HG02870 (cell line): ENCODE results near the gene SORBS2.

Experiments used
- ATAC-seq: cut with Tn5 transposase; IDR thresholded peaks from one replicate; pipeline ENCODE4 v1.9.1; 2021; ENCODE audit warnings: mild to moderate bottlenecking, moderate library complexity; ENCODE audit not compliant: unreplicated experiment

Gene SORBS2

DNA sequence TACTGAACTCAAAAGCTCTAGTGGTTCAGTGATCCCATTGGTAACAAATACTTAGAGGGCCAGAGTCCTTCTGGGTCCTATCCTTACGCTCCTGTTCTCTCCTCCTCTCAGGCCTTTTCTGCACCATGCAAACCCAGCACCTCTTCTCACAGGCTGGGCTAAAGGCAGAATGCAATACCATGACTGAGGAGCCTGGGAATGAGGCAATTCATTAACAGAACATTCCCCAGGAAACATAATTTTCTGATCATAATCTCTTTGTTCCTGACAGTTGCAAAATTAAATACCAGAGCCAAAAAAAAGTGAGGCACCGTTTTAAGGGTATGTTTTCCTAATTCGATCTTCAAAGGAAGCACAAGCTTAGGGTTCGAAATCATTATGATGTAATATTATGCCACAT is 9.0 kb downstream of the SORBS2 start:
- ATAC-seq = no peak

DNA sequence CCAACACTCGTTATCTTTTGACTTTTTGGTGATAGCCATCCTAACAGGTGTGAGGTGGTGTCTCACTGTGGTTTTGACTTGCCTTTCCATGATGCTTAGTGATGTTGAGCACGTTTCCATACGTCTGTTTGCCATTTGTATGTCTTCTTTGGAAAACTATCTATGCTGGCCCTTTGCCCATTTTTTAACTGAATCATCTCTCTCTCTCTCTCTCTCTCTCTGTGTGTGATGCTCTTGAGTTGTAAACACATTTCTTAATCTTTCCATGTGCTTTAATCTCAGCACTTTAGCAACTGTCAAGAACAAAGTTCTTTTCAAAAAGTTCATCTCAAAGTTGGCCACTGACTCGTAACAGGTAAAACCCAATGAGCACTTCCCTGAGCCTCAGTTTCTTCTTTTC is 10.5 kb downstream of the SORBS2 start:
- ATAC-seq = no peak

DNA sequence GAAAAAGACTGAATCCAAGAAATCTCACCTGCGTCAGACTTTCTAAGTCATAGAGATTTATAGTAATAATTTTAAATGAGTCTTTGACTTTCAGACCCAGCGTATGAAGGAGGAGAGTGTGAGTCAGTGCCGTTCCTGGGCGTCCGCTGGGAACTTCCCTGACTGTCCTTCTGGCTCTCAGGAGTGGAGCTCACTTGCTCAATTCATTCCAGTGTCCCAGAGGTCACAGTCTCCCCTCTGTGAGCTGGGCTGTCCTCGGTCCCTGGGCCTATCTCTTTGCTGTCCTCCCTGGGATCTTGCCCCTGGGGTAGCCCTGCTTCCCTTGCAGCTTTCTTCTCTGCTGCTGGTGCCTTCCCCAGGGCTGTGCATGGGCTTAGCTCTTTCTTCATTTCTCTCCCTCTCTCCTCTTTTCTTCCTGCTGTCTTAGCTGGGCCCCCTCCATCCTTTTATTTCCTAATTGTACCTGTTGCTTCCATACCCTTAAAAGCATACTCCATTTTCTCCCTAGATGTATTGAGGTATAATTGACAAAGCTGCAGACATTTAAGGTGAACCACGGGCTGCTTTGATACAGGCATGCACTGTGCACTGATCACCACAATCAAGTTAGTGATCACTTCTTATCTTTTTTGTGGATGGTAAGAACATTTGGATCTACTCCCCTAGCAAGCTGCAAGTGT is 11.6 kb downstream of the SORBS2 start:
- no peak for ATAC-seq

DNA sequence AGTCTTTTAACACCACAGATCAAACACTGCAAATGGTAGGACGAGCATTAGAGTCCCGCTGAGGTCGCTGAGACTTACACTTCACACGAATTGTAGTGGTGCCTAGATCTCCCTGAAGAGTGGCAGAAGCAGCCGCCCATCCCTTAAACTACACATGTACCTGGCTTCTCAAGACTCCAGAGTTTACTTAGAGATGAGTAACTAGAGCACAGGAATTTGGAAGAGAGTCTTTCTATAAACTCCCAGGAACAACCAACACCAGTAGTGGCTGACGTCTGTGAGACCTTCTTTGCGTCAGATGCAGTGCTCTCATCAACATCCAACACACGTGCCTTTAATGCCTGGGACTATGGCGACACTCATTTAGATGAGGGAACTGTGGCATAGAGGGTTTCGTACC is 12.6 kb downstream of the SORBS2 start:
- ATAC-seq = no peak

DNA sequence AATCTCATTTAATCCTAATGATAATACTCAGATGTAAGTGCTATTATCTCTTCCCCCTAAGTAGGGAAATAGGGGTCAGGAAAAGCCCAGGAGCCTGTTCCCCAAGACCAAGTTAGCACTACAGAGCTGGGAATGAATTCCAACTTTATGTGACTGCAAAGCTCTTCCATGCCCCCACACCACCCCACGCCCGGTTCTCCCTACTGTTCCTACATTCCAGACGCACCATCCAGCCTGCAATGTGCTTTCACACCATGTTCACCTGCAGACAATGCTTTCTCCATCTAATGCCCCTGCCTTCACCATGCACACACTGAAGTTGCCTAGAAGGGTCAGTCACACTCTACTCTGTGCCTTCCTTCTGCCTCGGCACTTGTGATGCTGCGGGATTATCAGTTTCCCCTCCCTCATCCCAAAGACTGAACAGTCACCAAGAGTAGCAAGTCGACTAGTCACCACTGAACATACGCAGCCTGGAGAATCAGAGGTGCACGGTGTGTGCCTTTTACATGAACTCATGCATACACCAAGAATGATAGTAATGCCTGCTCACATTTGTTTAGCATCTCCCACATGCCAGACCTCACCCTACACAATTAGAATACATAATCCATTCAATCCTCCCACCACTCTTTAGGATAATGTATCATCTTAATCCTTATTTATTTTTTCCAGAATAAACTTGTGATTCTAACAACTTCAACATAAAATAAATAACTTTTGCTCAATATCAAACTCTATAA is 14.2 kb downstream of the SORBS2 start:
- ATAC-seq = no peak

DNA sequence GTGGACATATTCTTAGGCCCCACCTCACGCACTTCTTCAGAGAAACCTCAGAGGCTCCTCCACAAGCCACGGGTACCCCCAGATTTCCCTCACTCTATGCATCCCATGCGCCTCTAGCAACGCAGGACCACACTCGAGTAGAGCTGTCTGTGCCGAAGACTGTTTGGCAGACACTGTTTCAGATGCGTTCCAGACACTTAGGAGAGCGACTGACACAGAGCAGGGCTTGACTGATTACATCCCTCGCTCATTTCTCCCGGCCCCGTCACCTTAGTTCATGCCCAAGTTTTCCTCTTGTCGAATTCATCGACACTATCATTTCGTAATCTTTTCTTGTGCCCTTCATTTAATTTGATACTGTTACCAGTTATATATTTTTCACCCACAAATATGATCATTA is 15.0 kb downstream of the SORBS2 start:
- no peak for ATAC-seq

DNA sequence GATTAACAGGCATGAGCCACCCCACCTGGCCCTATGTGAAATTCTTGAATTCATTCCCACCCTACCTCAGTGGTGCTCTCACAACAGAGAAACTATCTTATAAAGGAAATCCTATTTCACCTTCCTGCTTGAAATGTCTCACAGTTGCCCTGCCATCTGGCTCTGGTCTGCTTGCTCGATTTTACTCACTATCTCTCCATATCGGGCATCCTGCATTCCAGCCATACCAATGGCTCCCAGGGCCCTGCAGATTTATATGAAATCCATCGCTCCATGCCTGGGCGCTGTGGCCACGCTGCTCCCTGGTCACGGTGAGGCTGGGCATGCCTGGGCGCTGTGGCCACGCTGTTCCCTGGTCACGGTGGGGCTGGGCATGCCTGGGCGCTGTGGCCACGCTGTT is 15.8 kb downstream of the SORBS2 start:
- ATAC-seq = no peak

DNA sequence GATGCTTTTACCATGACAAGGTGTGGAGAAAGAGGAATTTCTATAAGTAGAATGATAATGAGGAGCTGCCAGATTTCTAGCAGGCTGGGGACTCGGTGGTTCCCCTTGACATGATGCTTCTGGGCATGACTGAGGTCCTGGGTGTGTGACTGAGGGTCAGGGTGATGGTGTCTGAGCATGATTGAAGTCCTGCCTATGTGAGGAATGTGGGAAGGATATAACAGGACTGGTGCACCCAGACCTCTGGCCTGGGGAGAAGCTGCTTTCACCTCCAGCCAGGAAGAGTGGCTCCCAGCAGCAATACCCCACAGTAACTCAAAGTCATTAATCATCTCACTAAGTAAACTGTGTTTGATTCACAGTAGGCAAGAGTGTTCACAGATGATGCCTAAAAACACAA is 17.4 kb downstream of the SORBS2 start:
- ATAC-seq = no peak

DNA sequence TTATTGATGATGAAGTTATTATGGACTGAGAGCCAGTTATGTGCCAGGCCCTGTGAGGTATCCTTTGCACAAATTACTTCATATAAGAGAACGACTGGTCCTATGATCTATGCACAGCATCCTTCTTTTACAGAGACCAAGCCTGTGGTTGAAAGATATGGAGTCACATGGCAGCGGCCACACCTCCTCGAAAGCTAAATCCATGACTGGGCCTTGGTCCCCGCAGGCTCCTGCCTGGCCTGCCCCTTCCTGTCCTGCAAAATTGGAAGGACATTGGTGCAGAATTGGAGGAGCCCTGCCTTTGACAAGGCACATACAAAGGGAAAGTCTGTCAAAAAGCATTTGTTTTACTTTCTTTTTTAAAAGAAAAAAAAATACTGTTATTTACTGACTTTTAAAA is 18.3 kb downstream of the SORBS2 start:
- ATAC-seq = no peak

DNA sequence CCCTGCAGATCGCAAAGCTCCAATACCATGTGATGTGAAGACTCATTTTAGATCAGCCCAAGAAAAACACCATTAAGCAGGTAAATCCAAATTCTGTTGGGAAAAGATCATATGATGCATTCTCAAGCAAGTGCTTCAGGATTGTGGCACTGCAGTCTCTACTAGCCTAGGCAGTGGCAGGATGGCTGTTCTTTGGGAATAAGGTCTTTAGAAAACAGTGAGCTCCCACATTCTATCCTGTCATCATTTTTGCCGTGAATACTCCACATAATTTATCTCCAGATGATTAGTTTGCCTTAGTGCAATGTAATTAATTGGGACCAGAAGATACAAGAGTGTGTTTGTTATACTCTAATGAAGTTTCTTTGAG is 18.9 kb downstream of the SORBS2 start:
- no peak for ATAC-seq

DNA sequence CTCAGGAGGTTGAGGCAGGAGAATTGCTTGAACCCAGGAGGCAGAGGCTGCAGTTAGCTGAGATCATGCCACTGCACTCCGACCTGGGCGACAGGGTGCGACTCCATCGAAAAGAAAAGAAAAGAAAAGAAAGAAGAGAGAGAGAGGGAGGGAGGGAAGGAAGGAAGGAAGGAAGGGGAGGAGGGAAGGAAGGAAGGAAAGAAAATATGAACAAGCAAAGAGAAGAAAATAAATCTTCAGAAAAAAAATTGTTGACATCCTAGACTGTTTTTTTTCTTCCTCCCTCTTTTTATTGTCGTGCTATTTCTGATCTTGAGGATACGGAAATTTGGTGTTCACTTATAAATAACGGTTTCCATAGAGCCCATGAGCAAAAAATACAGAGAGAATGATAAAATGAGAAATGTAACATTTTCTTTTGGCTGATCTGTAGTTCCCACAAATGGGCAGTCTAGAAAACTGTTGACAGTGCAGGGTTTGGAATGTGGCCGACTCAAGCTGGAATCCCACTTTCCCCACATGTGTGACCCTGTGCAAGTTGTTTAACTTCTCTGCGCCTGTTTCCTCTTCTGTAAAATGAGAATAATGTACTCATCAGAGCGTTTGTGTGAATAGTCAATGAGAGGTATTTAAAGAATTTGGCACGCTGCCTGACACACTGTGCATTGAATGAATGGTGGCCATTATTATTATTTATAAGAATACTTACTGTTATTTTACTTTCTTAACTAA is 19.4 kb downstream of the SORBS2 start:
- ATAC-seq = no peak

DNA sequence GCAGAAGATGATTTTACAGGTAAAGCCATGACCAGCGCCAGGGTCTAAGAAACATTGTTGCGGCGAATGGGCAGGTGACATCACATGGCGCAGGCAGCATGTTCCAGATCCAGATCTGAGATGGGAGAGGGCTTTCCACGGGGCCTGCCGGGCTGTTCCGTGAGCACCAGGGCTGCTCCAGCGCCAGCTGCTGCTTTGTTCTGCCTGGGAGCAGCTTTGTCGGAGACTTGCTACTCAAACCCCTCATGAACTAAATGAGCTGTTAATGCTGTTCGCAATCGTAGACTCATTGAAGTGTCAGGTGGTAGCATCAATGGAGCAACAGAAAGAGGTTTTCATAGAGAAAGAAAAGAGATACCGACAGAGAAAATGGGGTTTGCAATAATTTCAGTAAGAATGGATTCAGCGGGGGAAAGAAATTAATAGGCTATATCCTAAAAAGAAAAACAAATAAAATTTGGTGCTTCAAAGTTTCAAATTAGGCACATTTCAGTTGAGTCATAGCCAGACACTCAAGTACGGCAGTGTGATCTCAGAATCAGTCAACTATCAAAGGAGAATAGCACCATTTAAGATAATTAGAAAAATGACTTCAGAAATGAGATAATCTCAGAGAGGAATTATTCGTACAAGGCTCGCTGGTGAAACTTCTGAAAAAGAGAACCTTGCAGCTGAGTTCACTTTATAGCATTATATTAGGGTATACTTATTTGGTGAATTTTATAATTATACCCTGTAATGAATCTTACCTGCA is 23.9 kb downstream of the SORBS2 start:
- ATAC-seq = no peak

DNA sequence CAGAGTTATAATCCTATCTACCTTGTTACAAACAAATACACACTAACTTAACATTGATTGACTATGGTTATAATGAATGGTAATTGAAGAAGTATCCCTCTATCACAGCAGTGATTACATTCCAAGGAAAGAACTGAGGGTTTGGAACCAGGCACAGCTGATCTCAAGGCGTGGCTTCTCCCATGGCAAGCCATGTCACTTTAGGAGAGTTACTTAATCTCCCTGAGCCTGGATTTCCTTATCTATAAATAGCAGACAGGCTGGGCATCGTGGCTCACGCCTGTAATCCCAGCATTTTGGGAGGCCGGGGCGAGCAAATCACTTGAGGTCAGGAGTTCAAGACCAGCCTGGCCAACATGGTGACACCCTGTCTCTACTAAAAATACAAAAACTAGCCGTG is 25.6 kb downstream of the SORBS2 start:
- ATAC-seq = no peak

DNA sequence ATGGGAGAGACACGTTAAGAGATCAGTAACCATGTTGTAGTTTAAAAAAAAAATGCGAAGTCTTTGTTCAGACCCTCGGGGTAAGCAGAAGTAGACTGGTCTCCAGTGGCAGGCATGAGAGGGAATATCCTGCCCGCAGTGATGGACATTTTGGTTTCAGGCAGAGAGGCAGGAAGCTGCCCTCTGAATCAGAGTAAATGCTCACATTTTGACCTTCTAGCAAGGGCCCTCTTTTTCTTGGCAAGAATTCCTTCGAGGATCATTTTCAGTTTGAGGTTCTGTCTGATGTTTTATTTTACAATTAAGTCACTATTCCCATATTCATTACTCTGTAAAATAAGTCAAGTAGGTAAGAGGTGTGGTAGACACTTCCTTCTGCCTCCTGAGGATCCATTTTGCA is 28.4 kb downstream of the SORBS2 start:
- ATAC-seq = no peak

DNA sequence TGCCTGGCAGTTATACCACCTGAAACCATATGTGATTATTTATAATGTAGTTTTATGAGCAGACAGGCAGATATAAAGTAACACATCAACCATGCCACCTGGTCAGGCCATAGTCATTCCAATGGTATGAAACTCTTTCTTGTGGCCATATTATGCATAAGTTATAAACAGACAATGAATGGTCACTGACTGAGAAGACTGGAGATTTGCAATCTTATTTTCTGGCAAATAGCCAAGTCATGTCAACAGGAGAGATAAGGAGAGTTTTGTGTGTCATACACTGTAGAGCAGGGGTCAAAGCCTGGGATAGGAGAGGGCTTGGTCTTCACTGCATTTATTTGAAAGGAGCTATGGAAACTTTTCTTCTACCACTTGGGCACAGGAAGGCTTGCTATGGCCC is 29.5 kb downstream of the SORBS2 start:
- no peak for ATAC-seq

DNA sequence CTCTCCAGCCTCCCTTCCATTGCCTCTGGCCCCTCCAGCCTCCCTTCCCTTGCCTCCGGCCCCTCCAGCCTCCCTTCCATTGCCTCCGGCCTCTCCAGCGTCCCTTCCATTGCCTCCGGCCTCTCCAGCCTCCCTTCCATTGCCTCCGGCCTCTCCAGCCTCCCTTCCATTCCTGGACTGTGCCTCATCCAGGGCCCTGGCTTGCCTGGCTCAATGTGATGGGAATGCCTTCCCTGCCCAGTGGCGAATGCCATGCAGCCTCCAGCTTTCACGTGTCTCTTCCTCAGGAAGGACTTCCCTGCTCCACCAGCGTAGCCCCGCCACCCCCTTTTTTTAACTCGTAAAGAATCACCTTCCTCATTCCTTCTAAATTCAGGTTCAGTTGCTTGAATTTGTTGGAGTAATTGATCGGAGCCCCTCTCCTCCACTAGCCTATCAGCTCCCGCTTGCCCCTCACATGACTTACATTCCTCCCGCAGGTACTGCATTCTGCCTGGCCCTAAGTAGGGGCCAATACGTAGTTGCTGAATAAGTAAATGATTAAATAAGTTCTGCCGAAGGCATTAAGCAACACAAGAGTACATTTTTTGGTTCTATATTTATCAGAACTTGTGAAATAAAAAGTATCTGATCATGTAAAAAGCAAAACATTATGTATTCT is 30.3 kb downstream of the SORBS2 start:
- ATAC-seq = no peak

DNA sequence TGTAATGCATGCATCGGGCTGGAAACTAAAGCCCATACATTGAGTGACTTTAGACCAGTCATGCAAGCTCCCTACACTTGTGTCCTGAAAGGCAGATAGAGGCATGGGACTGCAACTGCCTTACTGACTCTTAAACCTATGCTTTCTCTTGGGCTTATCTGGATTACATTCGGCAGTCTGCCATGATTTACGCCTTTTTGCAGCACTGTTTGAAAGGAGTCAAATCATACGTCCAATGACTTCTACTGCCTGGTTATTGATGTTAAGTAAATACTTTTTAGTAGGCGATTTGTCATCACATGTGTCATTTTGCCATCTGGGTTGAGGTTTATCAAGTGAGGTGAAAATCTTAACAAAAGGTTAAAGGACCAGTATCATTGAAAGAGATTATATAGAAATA is 31.5 kb downstream of the SORBS2 start:
- ATAC-seq = no peak

DNA sequence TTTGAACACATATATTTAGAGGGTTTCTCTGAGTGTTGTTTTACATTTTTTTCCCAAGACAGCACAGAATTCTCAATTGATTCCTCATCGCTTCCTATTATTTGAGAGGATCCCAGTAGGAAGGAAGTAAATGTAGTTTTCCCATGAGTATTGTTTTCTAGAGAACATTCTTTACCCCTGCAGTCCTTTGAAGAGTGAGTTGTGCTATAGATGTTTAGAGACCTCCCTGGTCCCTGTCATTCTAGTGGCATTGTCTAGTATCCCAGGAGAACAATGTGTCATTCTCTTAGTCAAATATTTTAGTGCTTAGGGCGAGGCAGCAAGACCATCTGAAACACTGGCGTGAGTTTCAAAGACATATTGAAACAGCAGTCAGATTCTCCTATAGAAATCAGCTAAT is 32.5 kb downstream of the SORBS2 start:
- no peak for ATAC-seq

DNA sequence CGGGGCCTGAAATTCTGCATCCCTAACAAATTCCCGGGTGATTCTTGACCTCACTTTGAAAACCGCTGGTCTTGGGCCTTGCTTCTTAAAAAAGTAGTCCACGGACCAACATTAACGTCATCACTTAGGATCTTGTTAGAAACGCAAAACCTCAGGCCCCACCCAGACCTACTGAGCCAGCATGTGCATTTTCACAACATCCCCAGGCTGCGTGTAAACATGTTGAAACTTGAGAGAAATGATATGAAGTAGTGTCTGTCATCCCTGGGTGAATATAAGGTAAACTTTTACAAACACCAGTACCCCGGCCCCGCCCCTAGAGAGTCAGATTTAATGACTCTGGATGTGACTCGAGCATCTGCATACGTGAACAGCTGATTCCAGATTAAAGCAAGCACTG is 33.7 kb downstream of the SORBS2 start:
- no peak for ATAC-seq

DNA sequence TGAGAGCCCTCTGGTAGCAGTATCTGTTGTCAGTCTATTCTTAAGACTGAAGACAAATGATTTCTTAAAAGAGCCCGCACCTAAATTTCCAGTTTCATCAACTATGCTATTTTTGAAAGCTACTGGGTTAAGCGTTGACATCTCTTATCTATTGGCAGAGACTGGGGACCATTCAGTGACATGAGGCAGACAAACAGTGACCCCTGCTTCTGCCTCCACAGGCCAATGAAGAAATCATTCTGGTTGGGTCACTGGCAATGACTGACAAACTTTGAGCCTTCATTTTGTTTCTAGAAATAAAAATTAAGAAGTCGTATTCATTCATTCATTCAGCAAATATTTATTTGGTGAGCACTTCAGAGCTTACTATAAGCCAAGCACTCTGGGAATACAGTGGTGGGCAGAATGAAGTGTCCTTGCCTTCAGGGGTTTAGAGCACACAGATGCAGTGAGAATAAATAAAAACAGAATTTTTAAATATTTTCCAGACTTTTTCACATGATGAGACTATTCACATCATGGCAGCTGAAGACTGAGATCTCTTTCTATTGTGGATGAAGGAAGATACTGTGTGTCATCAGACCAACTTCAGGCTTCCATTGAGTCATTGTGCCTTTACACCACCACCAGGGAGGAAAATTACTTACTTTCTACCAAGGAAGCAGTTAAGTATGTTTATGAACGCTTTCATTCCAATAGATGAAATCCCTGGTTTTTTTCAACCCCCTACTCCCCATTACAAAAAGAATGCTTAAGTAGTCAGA is 36.0 kb downstream of the SORBS2 start:
- no peak for ATAC-seq
